ENCODE data around the gene ZBTB17. TPM values are rescaled to one million over a fixed set of nuclear protein-coding genes. Genes with fewer than 3 reads are reported as not detected.

Gene ZBTB17
- total and polyA plus RNA-seq, 10 of the 15 experiments (the other 5 are each of a cell fraction or from before 2014, with no cell fraction given) = 0.87 to 59.4 (median 38.7) TPM

DNA sequence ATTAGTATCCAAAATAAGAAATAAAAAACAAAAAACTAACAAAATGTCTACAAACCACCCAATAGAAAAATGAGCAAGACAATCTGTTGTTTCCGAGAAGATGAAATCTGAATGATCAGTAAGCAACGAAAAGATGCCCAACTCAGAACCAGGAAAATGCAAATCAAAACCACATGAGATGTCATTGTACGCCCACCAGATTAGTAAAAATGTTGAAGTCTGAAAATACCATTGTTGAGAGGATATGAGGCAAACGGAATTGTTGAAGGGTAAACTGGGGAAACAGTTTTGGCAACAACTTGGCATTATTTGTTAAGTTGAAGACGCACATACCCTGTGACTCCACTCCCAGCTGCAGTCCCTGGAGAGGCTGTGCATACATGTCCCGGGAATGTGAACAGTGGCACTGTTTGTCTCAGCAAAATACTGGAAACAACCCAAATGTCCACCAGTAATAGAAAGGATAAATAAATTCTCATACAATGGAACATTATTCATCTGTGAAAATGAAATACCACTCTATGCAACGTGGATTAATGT, 10.6 kb downstream of the ZBTB17 start (continued):
- TF ChIP-seq, protein P1, sequence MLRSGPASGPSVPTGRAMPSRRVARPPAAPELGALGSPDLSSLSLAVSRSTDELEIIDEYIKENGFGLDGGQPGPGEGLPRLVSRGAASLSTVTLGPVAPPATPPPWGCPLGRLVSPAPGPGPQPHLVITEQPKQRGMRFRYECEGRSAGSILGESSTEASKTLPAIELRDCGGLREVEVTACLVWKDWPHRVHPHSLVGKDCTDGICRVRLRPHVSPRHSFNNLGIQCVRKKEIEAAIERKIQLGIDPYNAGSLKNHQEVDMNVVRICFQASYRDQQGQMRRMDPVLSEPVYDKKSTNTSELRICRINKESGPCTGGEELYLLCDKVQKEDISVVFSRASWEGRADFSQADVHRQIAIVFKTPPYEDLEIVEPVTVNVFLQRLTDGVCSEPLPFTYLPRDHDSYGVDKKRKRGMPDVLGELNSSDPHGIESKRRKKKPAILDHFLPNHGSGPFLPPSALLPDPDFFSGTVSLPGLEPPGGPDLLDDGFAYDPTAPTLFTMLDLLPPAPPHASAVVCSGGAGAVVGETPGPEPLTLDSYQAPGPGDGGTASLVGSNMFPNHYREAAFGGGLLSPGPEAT (IDR thresholded peaks at IDR 0.05; ENCODE audit: low read depth) = no peak; the same call in 1 of the 2 replicates
- peak; percentile 89 for TF ChIP-seq BCL11A (IDR thresholded peaks at IDR 0.05; ENCODE audit: low read depth, low read length)
- 0 out of 2 replicates have a peak, but pooled peaks have one; percentile 16 for TF ChIP-seq NBN (IDR thresholded peaks at IDR 0.05)
- no peak for TF ChIP-seq NRF1 (conservative IDR thresholded peaks at IDR 0.05; ENCODE audit: low read depth, low read length)
- TF ChIP-seq SREBF1 (IDR thresholded peaks at IDR 0.05; ENCODE audit: low read length) = no peak
- TF ChIP-seq FOS (IDR thresholded peaks at IDR 0.05; ENCODE audit: borderline replicate concordance, extremely low read depth, insufficient read length) = no peak
- TF ChIP-seq, protein P2, sequence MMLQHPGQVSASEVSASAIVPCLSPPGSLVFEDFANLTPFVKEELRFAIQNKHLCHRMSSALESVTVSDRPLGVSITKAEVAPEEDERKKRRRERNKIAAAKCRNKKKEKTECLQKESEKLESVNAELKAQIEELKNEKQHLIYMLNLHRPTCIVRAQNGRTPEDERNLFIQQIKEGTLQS (IDR thresholded peaks at IDR 0.05; ENCODE audit: borderline replicate concordance, extremely low read depth, low read depth, low read length) = no peak
- TF ChIP-seq NFYB (IDR thresholded peaks at IDR 0.05; ENCODE audit: insufficient read depth, low read depth, low read length) = no peak
- TF ChIP-seq MEF2A (IDR thresholded peaks at IDR 0.05; ENCODE audit: insufficient read depth, low read depth, low read length) = peak; percentile 87
- peak; percentile 35 for TF ChIP-seq GATAD2B (conservative IDR thresholded peaks at IDR 0.05; ENCODE audit: low read depth)
- TF ChIP-seq YY1 (IDR thresholded peaks at IDR 0.05; ENCODE audit: low read depth, low read length) = 0 out of 2 replicates have a peak, but pooled peaks have one; percentile 6
- TF ChIP-seq TARDBP (IDR thresholded peaks at IDR 0.05; ENCODE audit: borderline replicate concordance) = no peak
- no peak for TF ChIP-seq TAF1 (IDR thresholded peaks at IDR 0.05; ENCODE audit: borderline replicate concordance, low read depth, low read length)
- no peak for TF ChIP-seq SUZ12 (IDR thresholded peaks at IDR 0.05; ENCODE audit: unreplicated experiment)
- TF ChIP-seq PAX5 (IDR thresholded peaks at IDR 0.05; ENCODE audit: borderline replicate concordance, low read depth, low read length) = peak; percentile 62; the same call in 1 of the 2 replicates
- TF ChIP-seq STAT1 (conservative IDR thresholded peaks at IDR 0.05) = no peak
- peak; percentile 25; the same call in 1 of the 2 replicates for TF ChIP-seq SPI1 (IDR thresholded peaks at IDR 0.05; ENCODE audit: borderline replicate concordance, insufficient read depth, low read depth, low read length)
- peak; percentile 62 for TF ChIP-seq JUNB (IDR thresholded peaks at IDR 0.05)
- TF ChIP-seq, protein P3, sequence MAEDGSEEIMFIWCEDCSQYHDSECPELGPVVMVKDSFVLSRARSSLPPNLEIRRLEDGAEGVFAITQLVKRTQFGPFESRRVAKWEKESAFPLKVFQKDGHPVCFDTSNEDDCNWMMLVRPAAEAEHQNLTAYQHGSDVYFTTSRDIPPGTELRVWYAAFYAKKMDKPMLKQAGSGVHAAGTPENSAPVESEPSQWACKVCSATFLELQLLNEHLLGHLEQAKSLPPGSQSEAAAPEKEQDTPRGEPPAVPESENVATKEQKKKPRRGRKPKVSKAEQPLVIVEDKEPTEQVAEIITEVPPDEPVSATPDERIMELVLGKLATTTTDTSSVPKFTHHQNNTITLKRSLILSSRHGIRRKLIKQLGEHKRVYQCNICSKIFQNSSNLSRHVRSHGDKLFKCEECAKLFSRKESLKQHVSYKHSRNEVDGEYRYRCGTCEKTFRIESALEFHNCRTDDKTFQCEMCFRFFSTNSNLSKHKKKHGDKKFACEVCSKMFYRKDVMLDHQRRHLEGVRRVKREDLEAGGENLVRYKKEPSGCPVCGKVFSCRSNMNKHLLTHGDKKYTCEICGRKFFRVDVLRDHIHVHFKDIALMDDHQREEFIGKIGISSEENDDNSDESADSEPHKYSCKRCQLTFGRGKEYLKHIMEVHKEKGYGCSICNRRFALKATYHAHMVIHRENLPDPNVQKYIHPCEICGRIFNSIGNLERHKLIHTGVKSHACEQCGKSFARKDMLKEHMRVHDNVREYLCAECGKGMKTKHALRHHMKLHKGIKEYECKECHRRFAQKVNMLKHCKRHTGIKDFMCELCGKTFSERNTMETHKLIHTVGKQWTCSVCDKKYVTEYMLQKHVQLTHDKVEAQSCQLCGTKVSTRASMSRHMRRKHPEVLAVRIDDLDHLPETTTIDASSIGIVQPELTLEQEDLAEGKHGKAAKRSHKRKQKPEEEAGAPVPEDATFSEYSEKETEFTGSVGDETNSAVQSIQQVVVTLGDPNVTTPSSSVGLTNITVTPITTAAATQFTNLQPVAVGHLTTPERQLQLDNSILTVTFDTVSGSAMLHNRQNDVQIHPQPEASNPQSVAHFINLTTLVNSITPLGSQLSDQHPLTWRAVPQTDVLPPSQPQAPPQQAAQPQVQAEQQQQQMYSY (CRISPR knock-in tag; IDR thresholded peaks at IDR 0.05) = no peak
- TF ChIP-seq, protein P4, sequence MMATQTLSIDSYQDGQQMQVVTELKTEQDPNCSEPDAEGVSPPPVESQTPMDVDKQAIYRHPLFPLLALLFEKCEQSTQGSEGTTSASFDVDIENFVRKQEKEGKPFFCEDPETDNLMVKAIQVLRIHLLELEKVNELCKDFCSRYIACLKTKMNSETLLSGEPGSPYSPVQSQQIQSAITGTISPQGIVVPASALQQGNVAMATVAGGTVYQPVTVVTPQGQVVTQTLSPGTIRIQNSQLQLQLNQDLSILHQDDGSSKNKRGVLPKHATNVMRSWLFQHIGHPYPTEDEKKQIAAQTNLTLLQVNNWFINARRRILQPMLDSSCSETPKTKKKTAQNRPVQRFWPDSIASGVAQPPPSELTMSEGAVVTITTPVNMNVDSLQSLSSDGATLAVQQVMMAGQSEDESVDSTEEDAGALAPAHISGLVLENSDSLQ (IDR thresholded peaks at IDR 0.05) = peak; percentile 32; the same call in 1 of the 2 replicates
- no peak for TF ChIP-seq ESRRA (IDR thresholded peaks at IDR 0.05; ENCODE audit: low read length)
- TF ChIP-seq, protein P5, sequence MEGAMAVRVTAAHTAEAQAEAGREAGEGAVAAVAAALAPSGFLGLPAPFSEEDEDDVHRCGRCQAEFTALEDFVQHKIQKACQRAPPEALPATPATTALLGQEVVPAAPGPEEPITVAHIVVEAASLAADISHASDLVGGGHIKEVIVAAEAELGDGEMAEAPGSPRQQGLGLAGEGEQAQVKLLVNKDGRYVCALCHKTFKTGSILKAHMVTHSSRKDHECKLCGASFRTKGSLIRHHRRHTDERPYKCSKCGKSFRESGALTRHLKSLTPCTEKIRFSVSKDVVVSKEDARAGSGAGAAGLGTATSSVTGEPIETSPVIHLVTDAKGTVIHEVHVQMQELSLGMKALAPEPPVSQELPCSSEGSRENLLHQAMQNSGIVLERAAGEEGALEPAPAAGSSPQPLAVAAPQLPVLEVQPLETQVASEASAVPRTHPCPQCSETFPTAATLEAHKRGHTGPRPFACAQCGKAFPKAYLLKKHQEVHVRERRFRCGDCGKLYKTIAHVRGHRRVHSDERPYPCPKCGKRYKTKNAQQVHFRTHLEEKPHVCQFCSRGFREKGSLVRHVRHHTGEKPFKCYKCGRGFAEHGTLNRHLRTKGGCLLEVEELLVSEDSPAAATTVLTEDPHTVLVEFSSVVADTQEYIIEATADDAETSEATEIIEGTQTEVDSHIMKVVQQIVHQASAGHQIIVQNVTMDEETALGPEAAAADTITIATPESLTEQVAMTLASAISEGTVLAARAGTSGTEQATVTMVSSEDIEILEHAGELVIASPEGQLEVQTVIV (IDR thresholded peaks at IDR 0.05; ENCODE audit: borderline replicate concordance, partially characterized antibody) = no peak
